GM19397 (cell line): ENCODE data around the gene RFX4.

Experiments
- ATAC-seq: cut with Tn5 transposase; IDR thresholded peaks from one replicate; pipeline ENCODE4 v1.9.1; 2021; ENCODE audit warnings: mild to moderate bottlenecking, moderate library complexity; ENCODE audit not compliant: unreplicated experiment

The RFX4 gene

GRCh38 chr12:106582641-106583230 lies at the start of gene RFX4:
TSS of gene RFX4 (plus strand) at chr12:106583004. CDS start at chr12:106583321, 317 bp downstream.
- no peak for ATAC-seq

- ATAC-seq: no peak
These were observed 41.6 kb upstream of the RFX4 start for GRCh38 chr12:106541201-106541600.

- no peak for ATAC-seq
These were observed 31.4 kb upstream of the RFX4 start for GRCh38 chr12:106551410-106551809.

GRCh38 chr12:106552228-106552627 lies 30.6 kb upstream of the RFX4 start:
- ATAC-seq: no peak

- no peak for ATAC-seq
These were observed 18.0 kb upstream of the RFX4 start for GRCh38 chr12:106564678-106565329.

GRCh38 chr12:106566771-106567170 lies 16.0 kb upstream of the RFX4 start:
- ATAC-seq: no peak

- ATAC-seq: no peak
These were observed 9.6 kb upstream of the RFX4 start for GRCh38 chr12:106573239-106573638.

- ATAC-seq: no peak
These were observed 6.0 kb upstream of the RFX4 start for GRCh38 chr12:106576848-106577247.

- no peak for ATAC-seq
These were observed 1.9 kb upstream of the RFX4 start for GRCh38 chr12:106580671-106581508.

- no peak for ATAC-seq
These were observed 1.1 kb upstream of the RFX4 start for GRCh38 chr12:106581543-106582248.

GRCh38 chr12:106582249-106582591 lies 584 bp upstream of the RFX4 start:
- ATAC-seq: no peak

- ATAC-seq: no peak
These were observed 669 bp downstream of the RFX4 start for GRCh38 chr12:106583242-106584103.

GRCh38 chr12:106584104-106585064 lies 1.6 kb downstream of the RFX4 start:
- no peak for ATAC-seq

GRCh38 chr12:106585105-106585520 lies 2.3 kb downstream of the RFX4 start:
- no peak for ATAC-seq

GRCh38 chr12:106585521-106586277 lies 2.9 kb downstream of the RFX4 start:
- no peak for ATAC-seq

- no peak for ATAC-seq
These were observed 3.5 kb downstream of the RFX4 start for GRCh38 chr12:106586278-106586802.

- ATAC-seq: no peak
These were observed 4.2 kb downstream of the RFX4 start for GRCh38 chr12:106586803-106587684.
